GM12874 (cell line): ENCODE results near the gene GNB1L.

Experiments used
- TF ChIP-seq, protein P1 (sequence below): IDR thresholded peaks from 2 replicates; pipeline ENCODE4 v1.5.1; 2011; ENCODE audit warnings: low read depth, mild to moderate bottlenecking, control low read depth, low read length, moderate library complexity; ENCODE audit not compliant: insufficient read depth

Gene GNB1L

DNA sequence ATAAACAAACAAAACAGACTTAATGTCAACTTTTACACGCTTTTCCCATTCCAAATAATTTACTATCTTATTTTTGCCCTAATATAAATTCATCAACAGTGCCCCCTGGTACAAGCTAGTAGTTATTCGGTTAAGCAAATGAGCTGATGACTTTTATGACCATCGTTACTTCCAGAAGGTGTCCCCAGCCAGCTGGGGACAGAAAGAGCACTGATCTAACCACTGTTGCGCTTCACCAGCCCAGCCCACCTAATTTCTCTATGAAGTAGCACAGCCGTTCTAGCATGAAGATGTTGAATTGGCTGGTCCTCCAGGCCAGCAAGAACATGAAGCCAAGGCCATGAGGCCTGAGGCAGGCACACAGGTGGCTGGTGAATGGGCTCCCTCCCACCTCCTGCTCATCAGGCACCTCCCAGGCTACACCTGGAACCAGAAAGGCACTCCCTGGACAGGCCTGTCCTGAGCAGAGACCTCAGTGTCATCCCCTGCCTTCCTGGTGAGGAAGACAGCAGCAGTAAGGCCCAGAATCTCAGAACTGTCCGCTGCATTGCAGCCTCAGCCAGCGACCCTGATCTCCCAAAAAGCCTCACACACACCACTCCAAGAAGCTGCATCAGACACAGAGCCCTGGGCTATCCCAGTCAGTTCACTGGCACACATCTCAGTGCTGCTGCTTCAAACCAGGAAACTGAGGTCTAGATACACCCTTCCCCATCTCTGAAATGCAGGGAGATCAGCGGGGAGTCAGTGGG lies 12.9 kb downstream of the GNB1L start:
- TF ChIP-seq, protein P1, sequence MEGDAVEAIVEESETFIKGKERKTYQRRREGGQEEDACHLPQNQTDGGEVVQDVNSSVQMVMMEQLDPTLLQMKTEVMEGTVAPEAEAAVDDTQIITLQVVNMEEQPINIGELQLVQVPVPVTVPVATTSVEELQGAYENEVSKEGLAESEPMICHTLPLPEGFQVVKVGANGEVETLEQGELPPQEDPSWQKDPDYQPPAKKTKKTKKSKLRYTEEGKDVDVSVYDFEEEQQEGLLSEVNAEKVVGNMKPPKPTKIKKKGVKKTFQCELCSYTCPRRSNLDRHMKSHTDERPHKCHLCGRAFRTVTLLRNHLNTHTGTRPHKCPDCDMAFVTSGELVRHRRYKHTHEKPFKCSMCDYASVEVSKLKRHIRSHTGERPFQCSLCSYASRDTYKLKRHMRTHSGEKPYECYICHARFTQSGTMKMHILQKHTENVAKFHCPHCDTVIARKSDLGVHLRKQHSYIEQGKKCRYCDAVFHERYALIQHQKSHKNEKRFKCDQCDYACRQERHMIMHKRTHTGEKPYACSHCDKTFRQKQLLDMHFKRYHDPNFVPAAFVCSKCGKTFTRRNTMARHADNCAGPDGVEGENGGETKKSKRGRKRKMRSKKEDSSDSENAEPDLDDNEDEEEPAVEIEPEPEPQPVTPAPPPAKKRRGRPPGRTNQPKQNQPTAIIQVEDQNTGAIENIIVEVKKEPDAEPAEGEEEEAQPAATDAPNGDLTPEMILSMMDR, result no peak

DNA sequence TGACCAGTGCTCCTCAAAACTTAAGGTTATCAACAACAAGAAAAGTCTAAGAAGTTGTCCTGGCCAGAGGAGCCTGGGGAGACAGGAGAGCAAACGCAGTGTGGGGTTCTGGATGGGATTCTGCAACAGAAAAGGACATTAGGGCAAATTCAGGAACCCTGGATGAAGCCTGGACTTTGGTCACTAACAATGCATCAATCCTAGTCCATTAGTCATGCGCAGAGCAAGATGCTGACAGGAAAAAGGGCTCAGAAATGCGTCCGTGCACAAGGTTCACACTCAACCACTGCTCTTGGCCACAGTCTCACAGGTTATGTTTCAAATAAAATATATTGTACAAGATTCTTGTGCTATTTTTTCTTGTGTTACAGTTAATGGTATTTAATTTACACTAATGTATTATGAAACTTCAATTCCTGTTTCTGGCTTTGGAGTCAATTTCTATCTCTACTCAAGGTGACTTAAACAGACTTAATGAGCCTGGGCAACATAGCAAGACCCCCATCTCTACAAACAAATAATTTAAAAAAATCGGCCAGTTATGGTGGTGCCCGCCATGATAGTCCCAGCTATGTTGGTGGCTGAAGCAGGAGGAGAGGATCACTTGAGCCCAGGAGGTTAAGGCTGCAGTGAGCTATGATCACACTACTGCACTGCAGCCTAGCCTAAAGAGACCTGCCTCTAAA lies 13.6 kb downstream of the GNB1L start:
- TF ChIP-seq, protein P1, result no peak

DNA sequence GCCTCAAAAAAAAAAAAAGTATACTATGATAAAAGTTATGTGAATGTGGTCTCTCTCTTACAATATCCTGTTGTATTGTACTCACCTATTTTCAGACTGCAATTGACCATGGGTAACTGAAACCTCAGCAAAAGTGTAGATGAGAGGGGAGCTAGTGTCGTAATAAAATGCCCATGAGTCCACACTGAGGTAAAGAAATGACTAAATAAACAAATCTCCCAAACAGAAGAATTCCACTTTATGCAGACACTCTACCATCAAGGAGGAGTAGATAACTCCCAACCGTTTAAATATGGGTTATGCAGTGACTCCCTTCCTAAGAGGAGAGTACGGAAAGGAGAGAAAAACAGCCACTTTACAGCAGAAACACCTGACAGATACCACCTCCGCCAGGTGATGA lies 14.6 kb downstream of the GNB1L start:
- TF ChIP-seq, protein P1, result no peak

DNA sequence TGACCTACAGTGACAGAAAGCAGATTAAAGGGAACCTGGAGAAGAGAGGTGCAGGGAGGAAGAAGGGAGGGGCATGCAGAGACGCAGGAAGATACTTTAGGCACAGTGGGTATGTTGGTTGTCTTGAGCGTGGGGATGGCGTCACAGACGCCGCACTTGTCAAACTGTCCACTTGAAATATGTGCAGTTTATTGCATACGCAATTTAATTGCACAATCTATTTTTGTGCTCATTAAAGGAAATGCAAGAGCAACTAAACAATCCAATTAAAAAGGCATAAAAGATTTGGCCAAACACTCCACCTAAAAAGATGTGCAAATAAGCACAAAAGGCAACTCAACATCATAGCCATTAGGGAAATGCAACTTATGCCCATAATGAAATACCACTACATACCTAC lies 16.8 kb downstream of the GNB1L start:
- TF ChIP-seq, protein P1, result no peak

DNA sequence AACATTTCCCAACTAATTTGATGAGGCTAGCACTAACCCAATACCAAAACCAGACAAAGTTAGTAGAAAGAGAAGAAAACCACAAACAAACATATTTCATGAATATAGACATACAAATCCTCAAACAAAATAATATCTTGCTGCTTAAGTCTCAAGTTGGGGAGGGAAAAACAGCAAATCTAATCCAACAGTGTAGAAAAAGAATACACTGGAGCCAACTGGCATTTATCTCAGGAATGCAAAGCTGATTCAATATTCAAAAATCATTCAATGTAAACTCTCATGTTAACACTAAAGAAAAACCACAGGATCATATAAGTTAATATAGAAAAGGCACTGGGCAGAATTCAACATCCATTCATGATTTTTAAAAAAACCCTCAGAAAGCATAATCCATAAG lies 18.2 kb downstream of the GNB1L start:
- TF ChIP-seq, protein P1, result no peak

DNA sequence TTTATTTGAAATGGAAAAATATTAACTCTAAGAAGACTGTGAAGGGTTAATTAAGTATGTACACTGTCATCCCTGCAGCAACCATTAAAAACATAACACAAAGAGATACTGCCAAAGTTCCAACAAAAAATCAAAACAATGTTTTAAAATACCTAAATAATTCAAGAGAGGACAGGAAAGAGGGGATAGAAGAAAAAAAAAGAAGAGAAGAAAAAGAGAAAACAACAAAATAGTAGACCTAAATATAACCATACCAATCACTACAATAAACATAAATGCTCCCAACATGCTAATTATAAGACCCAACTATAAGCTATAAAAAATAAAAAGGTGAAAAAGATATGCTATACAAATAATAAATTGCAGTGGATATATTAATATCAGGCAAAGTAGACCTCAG lies 20.1 kb downstream of the GNB1L start:
- TF ChIP-seq, protein P1, result no peak

DNA sequence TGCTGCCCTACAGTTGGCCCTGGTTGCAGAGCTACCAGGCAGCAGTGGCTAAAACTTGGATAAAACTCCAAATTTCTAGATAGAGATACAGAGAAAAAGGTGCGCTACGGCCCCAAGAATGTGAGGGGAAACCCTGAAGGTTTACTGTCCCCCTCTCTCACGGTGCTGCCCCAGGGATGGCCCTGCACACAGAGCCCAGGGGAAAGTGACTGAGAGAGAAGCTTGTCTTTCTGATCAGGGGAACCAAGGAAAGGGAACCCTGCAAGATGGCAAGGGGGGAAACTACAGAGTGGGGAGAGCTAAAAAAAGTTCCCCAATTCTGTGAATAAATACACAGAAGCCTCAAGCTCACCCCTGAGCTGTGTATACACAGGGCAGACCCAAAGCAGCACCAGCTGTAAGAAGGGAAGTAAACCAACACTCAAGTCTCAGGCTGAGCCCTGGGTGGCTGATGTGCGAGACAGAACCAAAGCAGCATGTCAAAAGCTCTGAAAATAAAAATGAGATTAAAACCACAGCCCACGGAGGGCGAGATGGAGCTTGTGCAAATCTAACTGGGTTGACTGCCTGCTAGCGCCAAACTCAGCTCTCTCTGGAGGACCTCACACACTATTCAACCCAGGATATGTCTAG lies 22.1 kb downstream of the GNB1L start:
- TF ChIP-seq, protein P1, result no peak
